HG03139 (cell line): Measurements from ENCODE around the gene RAP1GAP.

Experiments
- ATAC-seq: cut with Tn5 transposase; IDR thresholded peaks from one replicate; pipeline ENCODE4 v1.9.1; 2021; ENCODE audit not compliant: unreplicated experiment

Gene RAP1GAP

GRCh38 chr1:21553116-21553926 is 115.8 kb downstream of the RAP1GAP start:
- ATAC-seq, result no peak

- ATAC-seq, result no peak
Observed at GRCh38 chr1:21552715-21553114, 116.4 kb downstream of the RAP1GAP start.

- ATAC-seq, result no peak
Observed at GRCh38 chr1:21550866-21551475, 118.2 kb downstream of the RAP1GAP start.

- ATAC-seq, result no peak
Observed at GRCh38 chr1:21550097-21550496, 119.1 kb downstream of the RAP1GAP start.

- no peak for ATAC-seq
Observed at GRCh38 chr1:21547876-21548275, 121.3 kb downstream of the RAP1GAP start.
